KOPT-K1 (cell line): ENCODE results near the gene USP49.

Experiments
- H3K27ac ChIP-seq: fragments of 200-600 bp; sonication (generic); 2 replicates; pipeline ENCODE4 v1.5.1; 2016; ENCODE audit warnings: antibody characterized with exemption, mild to moderate bottlenecking, low read depth, low read length; ENCODE audit not compliant: poor library complexity, severe bottlenecking
- H3K36me3 ChIP-seq: fragments of 200-600 bp; sonication (generic); 2 replicates; pipeline ENCODE4 v1.5.1; 2017; ENCODE audit warnings: antibody characterized with exemption, mild to moderate bottlenecking, low read length, moderate library complexity; ENCODE audit not compliant: insufficient read depth
- H3K9me3 ChIP-seq: fragments of 200-600 bp; sonication (generic); 2 replicates; pipeline ENCODE4 v1.5.1; 2017; ENCODE audit warnings: antibody characterized with exemption, low read length, mild to moderate bottlenecking; ENCODE audit not compliant: insufficient read depth, poor library complexity, severe bottlenecking

Gene USP49

DNA sequence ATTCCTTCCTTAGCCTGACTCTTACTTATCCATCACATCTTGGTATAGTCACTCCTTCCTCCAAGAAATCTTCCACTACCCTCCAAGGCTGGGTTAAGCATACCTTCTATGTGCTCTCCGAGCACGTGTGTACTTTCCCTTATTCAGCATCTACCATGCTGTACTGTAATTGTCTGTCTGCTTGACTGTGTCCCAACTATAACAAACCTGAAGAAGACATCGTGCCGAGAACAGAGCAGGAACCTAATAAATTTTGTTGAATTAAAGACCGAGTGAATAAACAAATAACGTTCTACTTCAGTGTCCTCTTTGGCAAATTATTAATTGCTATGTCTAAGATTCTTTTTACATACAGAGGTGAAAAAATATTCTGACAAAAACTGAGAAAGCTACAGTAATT lies 35.8 kb downstream of the USP49 start:
- H3K27ac ChIP-seq, result no peak overlapping the region
- no peaks in the 10 kb centered on the region for H3K9me3 ChIP-seq
- H3K36me3 ChIP-seq, result peaks cover 31% of the 10 kb centered on the region; the same call in 1 of the 2 replicates

DNA sequence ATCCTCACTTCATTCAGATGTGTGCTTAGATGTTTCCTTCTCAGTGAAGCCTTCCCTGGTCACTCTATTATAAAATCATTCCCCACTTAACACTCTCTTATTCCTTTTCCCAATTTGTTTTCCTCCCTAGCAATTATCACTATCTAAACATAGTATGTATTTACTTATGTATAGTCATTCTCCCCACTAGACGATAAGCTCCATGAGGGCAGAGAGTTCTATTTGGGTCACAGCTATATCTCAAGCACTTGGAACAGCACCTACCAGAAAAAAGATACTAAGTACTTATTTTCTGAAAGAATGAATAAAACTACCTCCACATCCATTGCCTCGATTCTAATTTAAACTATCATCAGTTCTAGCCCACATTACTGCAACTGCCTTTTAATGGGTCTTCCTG lies 36.5 kb downstream of the USP49 start:
- Histone ChIP-seq H3K27ac (no peak overlapping the region), H3K36me3 (peaks cover 28% of the 10 kb centered on the region; the same call in 1 of the 2 replicates), H3K9me3 (no peaks in the 10 kb centered on the region)

DNA sequence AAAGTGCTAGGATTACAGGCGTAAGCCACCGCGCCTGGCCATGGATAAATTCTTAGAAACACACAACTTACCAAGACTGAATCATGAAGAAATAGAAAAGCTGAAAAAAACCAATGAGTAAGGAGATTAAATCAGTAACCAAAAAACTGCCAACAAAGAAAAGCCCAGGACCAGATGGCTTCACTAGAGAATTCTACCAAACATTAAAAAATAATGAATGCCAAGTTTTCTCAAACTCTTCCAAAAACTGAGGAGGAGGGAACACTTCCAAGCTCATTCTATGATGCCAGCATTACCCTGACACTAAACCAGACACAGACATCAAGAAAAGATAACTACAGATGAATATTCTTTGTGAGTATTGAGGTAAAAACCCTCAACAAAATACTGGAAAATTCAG lies 44.3 kb downstream of the USP49 start:
- peaks cover 13% of the 10 kb centered on the region for H3K36me3 ChIP-seq
- no peaks in the 10 kb centered on the region for H3K9me3 ChIP-seq
- H3K27ac ChIP-seq, result no peak overlapping the region

DNA sequence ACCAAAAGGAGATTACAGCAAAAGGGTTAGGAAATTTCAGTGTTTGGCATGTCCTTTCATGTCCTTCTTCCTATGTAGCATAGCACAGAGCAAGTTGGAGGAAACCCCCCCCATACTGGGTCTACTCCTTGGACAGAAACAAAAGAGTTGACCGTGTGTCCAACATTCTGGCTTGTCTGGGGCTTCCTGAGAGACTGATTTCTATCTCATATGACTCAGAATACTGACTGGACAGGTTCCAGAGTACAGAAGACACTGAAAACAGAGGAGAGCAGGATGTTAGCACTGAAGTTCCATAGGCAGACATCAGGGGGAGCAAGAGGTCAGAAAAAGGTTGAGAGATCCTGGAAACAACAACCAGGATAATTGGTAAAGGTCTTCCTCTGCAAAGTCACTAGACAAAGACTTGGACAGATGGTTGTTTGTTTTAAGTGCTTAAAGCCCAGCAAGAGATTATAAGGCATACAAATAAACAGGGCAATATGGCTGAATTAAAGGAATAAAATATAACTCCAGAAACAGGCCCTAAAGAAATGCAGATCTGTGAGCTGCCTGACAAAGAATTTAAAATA lies 48.4 kb downstream of the USP49 start:
- Histone ChIP-seq H3K27ac (peak overlapping the region; percentile 3), H3K36me3 (peaks cover 25% of the 10 kb centered on the region)

DNA sequence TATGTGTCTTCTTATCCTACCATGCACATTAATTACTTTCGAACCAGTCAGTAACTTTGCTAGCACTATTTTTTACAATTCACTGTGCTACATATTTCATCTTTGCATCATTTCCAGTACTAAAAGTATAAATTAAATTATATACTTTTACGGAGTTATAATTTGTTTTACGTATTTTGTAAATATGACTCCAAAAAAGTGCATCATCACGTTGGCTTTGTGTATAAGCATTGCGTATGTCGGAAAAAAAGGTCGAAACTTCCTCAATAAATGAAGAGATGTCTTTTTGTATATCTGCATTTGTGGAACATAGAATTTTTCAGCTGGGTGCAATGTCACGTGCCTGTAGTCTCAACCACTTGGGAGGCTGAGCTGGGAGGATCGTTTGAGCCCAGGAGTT lies 52.0 kb downstream of the USP49 start:
- Histone ChIP-seq H3K9me3 (no peaks in the 10 kb centered on the region), H3K36me3 (peaks cover 17% of the 10 kb centered on the region), H3K27ac (no peak overlapping the region)

More for the DNA sequence above, 48.4 kb downstream of the USP49 start:
- H3K9me3 ChIP-seq, result no peaks in the 10 kb centered on the region

DNA sequence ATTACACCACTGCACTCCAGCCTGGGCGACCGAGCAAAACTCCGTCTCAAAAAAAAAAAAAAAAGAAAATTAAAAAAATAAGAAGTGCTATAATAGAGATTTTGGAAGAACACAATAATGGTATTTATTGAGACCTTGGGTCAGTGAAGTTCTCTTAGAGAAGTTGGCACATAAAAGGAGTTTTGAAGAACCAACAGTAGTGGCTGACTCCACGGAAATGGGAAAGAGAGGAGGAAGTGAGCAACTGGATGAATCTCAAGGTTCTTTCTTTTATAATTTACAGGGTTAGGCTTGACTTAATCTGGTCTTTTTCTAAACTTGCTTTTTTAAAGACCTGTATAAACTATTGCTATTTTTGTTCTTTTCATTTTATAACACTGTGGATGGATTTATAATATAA lies 54.8 kb downstream of the USP49 start:
- H3K36me3 ChIP-seq, result peaks cover 12% of the 10 kb centered on the region; the same call in 1 of the 2 replicates
- H3K27ac ChIP-seq, result no peak overlapping the region
- H3K9me3 ChIP-seq, result no peaks in the 10 kb centered on the region

DNA sequence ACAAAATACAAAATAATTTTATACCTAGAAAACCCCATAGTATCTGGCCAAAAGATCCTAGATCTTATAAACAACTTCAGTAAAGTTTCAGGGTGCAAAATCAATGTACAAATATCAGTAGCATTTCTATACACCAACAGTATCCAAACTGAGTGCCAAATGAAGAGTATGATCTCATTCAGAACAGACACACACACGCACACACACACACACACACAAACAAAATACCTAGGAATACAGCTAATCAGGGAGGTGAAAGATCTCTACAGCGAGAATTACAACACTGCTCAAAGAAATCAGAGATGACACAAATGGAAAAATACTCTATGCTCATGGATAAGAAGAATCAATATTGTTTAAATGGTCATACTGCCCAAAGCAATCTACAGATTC lies 58.5 kb downstream of the USP49 start:
- Histone ChIP-seq H3K27ac (no peak overlapping the region), H3K36me3 (peaks cover 14% of the 10 kb centered on the region; the same call in 1 of the 2 replicates), H3K9me3 (no peaks in the 10 kb centered on the region)

DNA sequence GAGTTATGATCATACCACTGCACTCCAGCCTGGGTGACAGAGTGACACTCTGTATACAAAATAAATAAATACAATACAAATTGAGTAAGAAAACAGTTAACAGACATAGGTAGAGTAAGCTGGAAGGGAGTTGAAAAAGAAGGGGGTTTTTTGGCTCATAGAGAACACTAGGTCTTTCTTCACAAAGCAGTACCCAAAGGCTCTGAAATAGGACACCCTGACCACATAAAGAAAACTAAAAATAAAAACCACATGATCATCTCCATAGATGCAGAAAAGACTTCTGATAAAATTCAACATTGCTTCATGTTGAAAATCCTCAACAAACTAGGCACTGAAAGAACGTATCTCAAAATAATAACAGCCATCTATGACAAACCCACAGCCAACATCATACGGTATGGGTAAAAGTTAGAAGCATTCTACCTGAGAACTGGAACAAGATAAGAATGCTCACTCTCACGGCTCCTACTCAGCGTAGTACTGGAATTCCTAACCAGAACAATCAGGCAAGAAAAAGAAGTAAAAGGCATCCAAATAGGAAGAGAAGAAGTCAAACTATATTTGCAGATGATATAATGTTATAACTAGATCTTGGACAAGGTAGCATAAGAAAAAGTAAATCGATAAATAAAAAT lies 59.0 kb downstream of the USP49 start:
- peaks cover 13% of the 10 kb centered on the region; the same call in 1 of the 2 replicates for H3K36me3 ChIP-seq
- no peaks in the 10 kb centered on the region for H3K9me3 ChIP-seq
- no peak overlapping the region for H3K27ac ChIP-seq

DNA sequence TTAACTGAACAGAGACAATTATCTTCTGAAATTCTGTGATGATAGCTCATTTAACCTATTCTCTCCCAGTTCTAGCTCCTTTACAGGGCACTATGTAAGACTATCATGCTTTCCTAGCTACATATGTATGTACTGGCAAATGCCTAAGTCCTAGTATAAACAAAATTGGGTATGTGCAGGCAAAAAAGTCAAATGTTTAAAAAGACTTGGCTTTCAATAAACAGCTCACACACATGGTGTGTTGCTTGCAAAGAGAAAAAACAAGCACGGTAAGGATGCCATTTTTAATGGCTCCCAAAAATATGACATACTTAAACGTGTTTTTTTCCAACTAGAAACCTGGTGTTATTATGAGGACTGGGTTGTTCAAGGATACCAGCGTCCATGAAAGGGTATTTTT lies 62.9 kb downstream of the USP49 start:
- Histone ChIP-seq H3K9me3 (no peaks in the 10 kb centered on the region), H3K27ac (no peak overlapping the region), H3K36me3 (peaks cover 17% of the 10 kb centered on the region)

DNA sequence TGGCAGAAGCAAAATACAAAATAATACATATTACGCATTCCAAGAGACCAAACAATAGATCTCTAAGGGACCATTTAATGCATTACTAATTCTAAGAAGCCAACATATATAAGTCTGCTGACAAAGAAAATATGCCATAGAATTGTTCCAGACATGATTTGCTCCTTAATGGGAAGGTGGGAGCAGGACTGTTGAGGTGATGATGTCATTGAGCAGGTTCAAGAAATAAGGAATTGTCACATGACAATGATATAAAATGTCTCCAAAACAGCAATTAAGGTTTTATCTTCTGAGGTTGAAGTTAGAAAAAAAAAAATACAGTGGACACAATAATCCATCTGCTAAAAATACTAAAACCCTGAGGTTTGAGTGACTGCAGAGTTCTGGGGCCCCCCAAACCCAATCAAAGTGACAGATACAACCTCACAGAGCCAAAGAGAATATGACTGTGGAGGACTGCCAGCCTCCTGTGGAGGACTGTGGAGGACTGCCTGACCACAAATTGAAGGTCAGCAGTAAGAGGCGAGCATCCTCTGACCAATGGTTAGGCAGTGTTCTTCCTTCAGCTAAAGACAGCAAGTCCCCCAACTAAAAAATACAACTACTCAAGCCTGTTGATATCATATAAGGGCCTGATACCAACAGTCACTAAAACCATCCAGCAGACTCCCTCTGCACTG lies 68.7 kb downstream of the USP49 start:
- H3K9me3 ChIP-seq, result no peaks in the 10 kb centered on the region
- H3K36me3 ChIP-seq, result peaks cover 17% of the 10 kb centered on the region
- H3K27ac ChIP-seq, result no peak overlapping the region

DNA sequence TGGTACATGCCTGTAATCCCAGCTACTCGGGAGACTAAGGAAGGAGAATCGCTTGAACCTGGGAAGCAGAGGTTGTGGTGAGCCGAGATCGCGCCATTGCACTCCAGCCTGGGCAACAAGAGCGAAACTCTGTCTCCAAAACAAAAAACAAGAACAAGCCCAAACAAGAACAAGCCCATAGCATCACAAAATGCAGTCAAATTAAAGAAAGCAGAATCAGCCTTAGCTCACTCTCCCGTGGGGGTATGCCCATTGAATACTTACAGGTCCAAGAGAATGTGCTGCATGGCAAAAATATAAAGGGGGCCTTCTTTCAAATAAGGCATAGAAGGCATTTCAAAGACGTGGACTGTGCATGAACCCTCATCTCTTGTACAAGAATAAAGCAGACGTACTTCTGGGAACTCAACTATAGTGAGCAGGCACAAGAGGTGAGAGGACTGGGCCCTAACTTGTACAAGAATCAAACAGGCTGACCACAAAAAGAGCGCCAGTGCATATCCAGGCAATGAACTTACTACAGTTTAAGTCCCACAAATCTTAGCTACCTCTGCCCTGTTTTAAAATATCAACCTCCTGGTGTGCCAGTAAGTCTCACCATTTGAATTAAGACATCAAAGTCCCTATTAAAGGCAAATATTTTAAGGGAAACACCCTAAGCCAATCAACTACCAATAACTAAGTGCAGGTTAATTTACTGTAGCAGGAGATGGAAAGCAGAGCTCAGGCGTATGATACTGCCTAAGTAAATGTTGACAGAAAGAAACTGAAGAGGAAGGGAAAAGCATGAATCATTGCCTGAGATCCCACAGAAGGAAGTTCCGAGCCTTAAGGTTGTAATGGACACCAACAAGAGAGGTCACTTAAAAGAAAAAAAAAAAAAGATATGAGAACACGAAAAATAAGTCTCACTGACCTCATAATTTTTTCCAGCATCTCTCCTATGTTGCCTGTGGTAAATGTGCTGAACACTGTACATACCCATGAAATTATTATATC lies 70.3 kb downstream of the USP49 start:
- no peaks in the 10 kb centered on the region for H3K9me3 ChIP-seq

DNA sequence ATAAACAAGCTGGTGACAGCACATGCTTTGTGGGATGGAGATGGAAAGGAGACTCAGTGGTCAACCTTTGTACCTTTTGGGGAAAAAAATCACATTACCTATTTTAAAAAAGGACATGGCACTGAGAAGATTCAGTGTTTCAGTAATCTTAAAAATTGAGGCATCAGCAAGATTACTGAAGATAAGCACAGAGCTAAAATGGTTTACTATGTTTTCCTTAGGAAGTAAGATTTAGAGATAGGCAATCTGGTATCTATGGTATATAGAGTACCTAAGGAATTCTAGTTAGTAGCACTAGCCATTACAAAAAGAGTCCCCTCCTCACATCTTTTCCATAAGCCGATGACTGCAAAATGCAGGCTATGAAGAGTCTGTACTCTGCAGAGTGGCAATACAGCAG lies 72.0 kb downstream of the USP49 start:
- Histone ChIP-seq H3K27ac (no peak overlapping the region), H3K9me3 (no peaks in the 10 kb centered on the region), H3K36me3 (peaks cover 18% of the 10 kb centered on the region; the same call in 1 of the 2 replicates)

More for the DNA sequence above, 70.3 kb downstream of the USP49 start:
- H3K27ac ChIP-seq, result no peak overlapping the region
- peaks cover 22% of the 10 kb centered on the region for H3K36me3 ChIP-seq

DNA sequence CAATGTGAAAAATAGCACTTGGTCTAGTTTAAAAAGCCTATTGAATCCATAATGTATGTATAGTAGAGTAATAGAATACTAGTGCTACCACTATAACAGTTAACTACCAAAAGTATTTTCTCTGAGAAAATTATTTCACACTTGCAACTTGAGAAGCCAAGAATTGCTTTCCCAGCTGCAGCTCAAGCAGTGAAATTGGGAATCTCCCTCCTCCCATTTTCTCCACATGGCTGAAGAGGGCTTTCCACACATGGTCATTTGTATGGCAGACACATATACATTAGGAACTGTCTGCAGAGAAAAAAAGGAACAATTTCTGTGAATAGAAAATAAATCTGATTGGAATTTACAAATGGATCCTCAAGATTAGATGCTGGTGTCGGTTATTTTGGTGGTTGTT lies 73.2 kb downstream of the USP49 start:
- Histone ChIP-seq H3K36me3 (peaks cover 18% of the 10 kb centered on the region; the same call in 1 of the 2 replicates), H3K9me3 (no peaks in the 10 kb centered on the region), H3K27ac (no peak overlapping the region)

DNA sequence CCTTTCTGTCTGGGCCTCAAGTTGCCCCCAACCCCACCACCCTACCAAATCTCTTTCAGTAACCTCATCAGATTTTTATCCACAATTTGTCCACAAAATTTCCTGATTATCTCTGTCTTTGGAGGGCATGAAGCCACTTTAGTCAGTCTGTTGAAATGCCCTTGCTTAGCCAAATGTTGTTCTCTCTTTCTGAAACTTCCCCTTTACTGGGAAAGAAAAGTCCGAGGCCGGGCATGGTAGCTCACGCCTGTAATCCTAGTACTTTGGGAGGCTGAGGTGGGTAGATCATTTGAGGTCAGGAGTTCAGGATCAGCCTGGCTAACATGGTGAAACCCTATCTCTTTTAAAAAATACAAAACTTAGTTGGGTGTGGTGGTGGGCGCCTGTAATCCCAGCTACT lies 73.9 kb downstream of the USP49 start:
- Histone ChIP-seq H3K36me3 (peaks cover 18% of the 10 kb centered on the region; the same call in 1 of the 2 replicates), H3K9me3 (no peaks in the 10 kb centered on the region), H3K27ac (no peak overlapping the region)
